Smooth muscle cell (in vitro differentiated cells): ENCODE results near the gene TMEM140. TPM values are rescaled to one million over a fixed set of nuclear protein-coding genes. Genes with fewer than 3 reads are reported as not detected.

Experiments used
- DNase-seq: peaks from one replicate; lab custom pipeline; 2025; ENCODE audit not compliant: unreplicated experiment; lab: John Stamatoyannopoulos, UW
- H2AFZ ChIP-seq: fragments of 200-600 bp; sonication (generic); 2 replicates; pipeline ENCODE4 v1.6.0; 2016; ENCODE audit warnings: antibody characterized with exemption, low read depth, mild to moderate bottlenecking
- H3F3A ChIP-seq: fragments of 200-600 bp; sonication (generic); 2 replicates; pipeline ENCODE4 v1.6.0; 2017; ENCODE audit warnings: antibody characterized with exemption, low read depth
- H3K27ac ChIP-seq: fragments of 200-600 bp; sonication (generic); 2 replicates; pipeline ENCODE4 v1.5.1; 2016; ENCODE audit warnings: low read depth, mild to moderate bottlenecking
- H3K27me3 ChIP-seq: fragments of 200-600 bp; sonication (generic); 2 replicates; pipeline ENCODE4 v1.6.1; 2016; ENCODE audit warnings: low read depth, mild to moderate bottlenecking
- H3K36me3 ChIP-seq: fragments of 200-600 bp; sonication (generic); 2 replicates; pipeline ENCODE4 v1.5.1; 2016; ENCODE audit warnings: low read depth
- H3K4me1 ChIP-seq: fragments of 200-600 bp; sonication (generic); 2 replicates; pipeline ENCODE4 v1.5.1; 2016; ENCODE audit warnings: low read depth
- H3K4me2 ChIP-seq: fragments of 200-600 bp; sonication (generic); 2 replicates; pipeline ENCODE4 v1.6.0; 2016; ENCODE audit warnings: mild to moderate bottlenecking
- H3K4me3 ChIP-seq: fragments of 200-600 bp; sonication (generic); 2 replicates; pipeline ENCODE4 v1.5.1; 2016; ENCODE audit warnings: mild to moderate bottlenecking
- H3K79me2 ChIP-seq: fragments of 200-600 bp; sonication (generic); 2 replicates; pipeline ENCODE4 v1.6.0; 2016; ENCODE audit warnings: low read depth, mild to moderate bottlenecking
- H3K9ac ChIP-seq: fragments of 200-600 bp; sonication (generic); 2 replicates; pipeline ENCODE4 v1.6.0; 2016; ENCODE audit warnings: low read depth
- H3K9me3 ChIP-seq: fragments of 200-600 bp; sonication (generic); replicated peaks from 2 replicates; pipeline ENCODE4 v1.5.1; 2016; ENCODE audit warnings: low read depth
- H4K20me1 ChIP-seq: fragments of 200-600 bp; sonication (generic); 2 replicates; pipeline ENCODE4 v1.6.0; 2016; ENCODE audit warnings: low read depth
- WGBS: methylation state at CpG from one replicate; pipeline ENCODE4 v1.1.7; 2016; ENCODE audit warnings: low lambda C conversion rate; 5-methylcytosine and 5-hydroxymethylcytosine counted together
- polyA plus RNA-seq: library from polyadenylated mRNA; unstranded; fragments of >200 nt; fragmentation: Nextera tagmentation; extraction: Ambion mirVana; gene quantifications from 2 replicates; pipeline ENCODE4 v1.2.1, GENCODE V29; 2016
- total RNA-seq: library from RNA; depleted of rRNA; stranded (reverse); fragments of >200 nt; gene quantifications from 2 replicates; pipeline ENCODE4 v1.2.3, GENCODE V29; 2014
- TF ChIP-seq, protein P1 (sequence below): fragments of 200-600 bp; sonication (generic); IDR thresholded peaks from 2 replicates; pipeline ENCODE4 v1.5.1; 2017; ENCODE audit warnings: borderline replicate concordance, mild to moderate bottlenecking, antibody characterized with exemption; ENCODE audit not compliant: insufficient read depth, poor library complexity, severe bottlenecking

The TMEM140 gene
- total RNA-seq (not detected in 2 replicates), polyA plus RNA-seq (5.6 and 5.8 TPM in 2 replicates)

DNA sequence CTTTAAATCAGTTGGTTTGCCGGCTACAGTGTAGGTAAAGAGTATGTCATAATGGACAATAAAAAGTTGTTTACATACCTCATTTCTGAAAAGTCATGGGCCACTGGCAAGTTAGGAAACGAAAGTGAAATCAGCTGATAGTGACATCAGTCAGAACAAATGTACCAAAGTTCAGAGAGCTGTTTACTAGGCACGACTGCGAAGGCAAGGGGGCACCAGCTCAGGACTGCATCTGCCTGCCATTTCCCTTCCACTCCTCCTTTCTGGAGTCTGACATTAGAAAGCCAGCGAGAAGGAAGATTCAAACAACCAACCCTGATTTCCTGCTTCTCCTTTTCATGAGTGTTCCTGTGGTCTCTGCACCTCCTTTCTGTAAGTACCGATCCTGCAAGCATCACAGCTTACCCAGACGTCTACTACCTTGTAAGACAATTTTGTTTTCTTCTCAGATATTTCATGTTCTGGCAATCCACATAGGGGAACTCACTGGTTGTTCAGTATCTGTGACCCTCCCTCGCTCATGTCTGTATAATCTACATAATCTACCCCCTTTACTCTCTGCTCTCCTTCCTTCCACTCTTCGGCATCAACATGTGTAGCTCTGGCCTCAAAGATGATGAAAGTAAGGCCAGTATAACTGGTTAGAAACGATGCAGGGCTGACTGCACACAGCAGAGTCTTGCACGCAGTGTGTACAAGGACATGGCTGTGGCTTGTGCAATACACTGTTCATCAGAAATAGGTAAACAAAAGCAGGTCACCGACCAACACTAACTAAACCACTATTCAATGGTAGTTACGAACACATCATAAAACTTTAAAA is at the start of gene TMEM140:
Gene TMEM140 (plus strand): TSS at position 174 of the 823 bp plus-strand sequence. CDS start 16,370 bp downstream, outside the sequence.
- no peak within 1 kb of the TSS for H3K27ac ChIP-seq
- no peaks in the 10 kb centered on the region for H3K4me1 ChIP-seq
- no peak within 1 kb of the TSS for H2AFZ ChIP-seq
- H3K79me2 ChIP-seq = no peaks in the 10 kb centered on the region
- H4K20me1 ChIP-seq = no peaks in the 10 kb centered on the region
- no peak within 1 kb of the TSS for H3K4me2 ChIP-seq
- no peaks in the 10 kb centered on the region for H3K27me3 ChIP-seq
- no peaks in the 10 kb centered on the region for H3F3A ChIP-seq
- H3K9ac ChIP-seq = no peak within 1 kb of the TSS
- H3K4me3 ChIP-seq = peak within 1 kb of the TSS; percentile 29
- whole genome bisulfite sequencing = 82% methylated on average over 13 of the region's 13 CpGs
- no peaks in the 10 kb centered on the region for H3K9me3 ChIP-seq
- H3K36me3 ChIP-seq = no peaks in the 10 kb centered on the region
- TF ChIP-seq, protein P1, sequence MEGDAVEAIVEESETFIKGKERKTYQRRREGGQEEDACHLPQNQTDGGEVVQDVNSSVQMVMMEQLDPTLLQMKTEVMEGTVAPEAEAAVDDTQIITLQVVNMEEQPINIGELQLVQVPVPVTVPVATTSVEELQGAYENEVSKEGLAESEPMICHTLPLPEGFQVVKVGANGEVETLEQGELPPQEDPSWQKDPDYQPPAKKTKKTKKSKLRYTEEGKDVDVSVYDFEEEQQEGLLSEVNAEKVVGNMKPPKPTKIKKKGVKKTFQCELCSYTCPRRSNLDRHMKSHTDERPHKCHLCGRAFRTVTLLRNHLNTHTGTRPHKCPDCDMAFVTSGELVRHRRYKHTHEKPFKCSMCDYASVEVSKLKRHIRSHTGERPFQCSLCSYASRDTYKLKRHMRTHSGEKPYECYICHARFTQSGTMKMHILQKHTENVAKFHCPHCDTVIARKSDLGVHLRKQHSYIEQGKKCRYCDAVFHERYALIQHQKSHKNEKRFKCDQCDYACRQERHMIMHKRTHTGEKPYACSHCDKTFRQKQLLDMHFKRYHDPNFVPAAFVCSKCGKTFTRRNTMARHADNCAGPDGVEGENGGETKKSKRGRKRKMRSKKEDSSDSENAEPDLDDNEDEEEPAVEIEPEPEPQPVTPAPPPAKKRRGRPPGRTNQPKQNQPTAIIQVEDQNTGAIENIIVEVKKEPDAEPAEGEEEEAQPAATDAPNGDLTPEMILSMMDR = no peak
- no peak for DNase-seq

DNA sequence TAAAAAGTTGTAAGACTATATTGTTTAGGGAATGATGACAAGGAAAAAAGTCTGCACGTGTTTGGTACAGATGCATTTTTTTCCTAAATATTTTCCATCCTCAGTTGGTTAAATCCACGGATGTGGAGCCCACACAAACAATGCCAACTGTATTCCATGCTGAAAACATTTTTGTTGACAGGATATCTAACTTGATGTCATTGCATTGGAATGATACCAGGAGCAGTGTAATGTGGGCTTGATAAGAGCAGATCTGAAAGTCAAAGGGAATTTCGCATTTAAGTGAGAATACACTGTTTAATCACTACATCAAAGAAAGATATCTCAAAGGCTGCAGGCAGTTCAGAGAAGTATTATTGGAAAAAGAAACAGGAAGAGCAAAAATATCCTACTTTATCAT is 49.5 kb upstream of the TMEM140 start:
- no peak overlapping the region for H3K9ac ChIP-seq
- no peak overlapping the region for H3K4me2 ChIP-seq
- H3K79me2 ChIP-seq = no peaks in the 10 kb centered on the region
- H3F3A ChIP-seq = no peaks in the 10 kb centered on the region
- TF ChIP-seq, protein P1 = no peak
- no peak for DNase-seq
- H3K27ac ChIP-seq = no peak overlapping the region
- H2AFZ ChIP-seq = no peak overlapping the region
- WGBS = 50% methylated on average over 3 of the region's 3 CpGs
- no peaks in the 10 kb centered on the region for H3K36me3 ChIP-seq
- no peaks in the 10 kb centered on the region for H4K20me1 ChIP-seq
- H3K4me1 ChIP-seq = no peaks in the 10 kb centered on the region
- no peaks in the 10 kb centered on the region for H3K9me3 ChIP-seq
- H3K4me3 ChIP-seq = no peak overlapping the region
- no peaks in the 10 kb centered on the region for H3K27me3 ChIP-seq

DNA sequence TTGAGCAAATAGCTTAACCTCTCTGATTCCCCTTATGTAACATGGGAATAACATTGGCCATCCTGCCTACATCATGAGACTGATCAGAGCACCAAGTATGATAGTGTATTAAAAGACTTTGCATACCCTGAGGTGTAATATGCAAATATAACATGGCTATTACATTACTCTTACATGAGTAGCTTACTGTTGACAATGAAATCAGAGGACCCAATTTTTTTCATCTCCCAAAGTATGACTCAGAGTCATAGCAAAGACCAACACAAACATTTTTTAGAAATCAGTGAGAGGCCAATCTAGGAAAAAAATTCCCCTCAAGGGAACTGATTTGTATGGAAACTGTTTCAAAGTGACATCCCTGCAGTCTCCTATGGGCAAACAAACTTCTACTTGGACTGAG is 47.0 kb upstream of the TMEM140 start:
- H3K27me3 ChIP-seq = no peaks in the 10 kb centered on the region
- H3K4me1 ChIP-seq = no peaks in the 10 kb centered on the region
- no peak overlapping the region for H3K9ac ChIP-seq
- no peak overlapping the region for H2AFZ ChIP-seq
- no peak overlapping the region for H3K4me3 ChIP-seq
- H3K27ac ChIP-seq = no peak overlapping the region
- H3K4me2 ChIP-seq = no peak overlapping the region
- H3K36me3 ChIP-seq = no peaks in the 10 kb centered on the region
- DNase-seq = no peak
- no peaks in the 10 kb centered on the region for H3F3A ChIP-seq
- H4K20me1 ChIP-seq = no peaks in the 10 kb centered on the region
- TF ChIP-seq, protein P1 = no peak
- no peaks in the 10 kb centered on the region for H3K79me2 ChIP-seq
- no peaks in the 10 kb centered on the region for H3K9me3 ChIP-seq

DNA sequence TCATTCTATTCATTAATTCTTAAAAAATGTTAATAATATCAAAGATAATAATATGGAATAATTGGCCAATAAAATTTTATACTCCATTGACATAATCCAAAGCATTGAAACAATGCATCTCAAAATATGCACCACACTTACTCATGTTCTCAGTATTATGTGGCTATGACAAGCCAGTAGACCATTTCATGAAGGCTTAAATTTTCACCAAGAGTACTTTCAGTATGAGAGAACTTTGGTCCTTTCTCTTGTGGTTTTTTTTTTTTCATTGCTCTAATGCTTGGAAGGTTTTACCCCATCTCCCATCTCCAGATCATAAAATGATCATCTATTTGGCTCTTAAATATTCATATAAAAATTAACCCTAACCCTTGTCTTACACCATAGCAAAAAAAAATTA is 45.5 kb upstream of the TMEM140 start:
- Histone ChIP-seq H3K27me3 (no peaks in the 10 kb centered on the region), H3K79me2 (no peaks in the 10 kb centered on the region), H3K27ac (no peak overlapping the region), H3K9me3 (no peaks in the 10 kb centered on the region), H3K4me1 (no peaks in the 10 kb centered on the region), H3K4me2 (no peak overlapping the region), H3F3A (no peaks in the 10 kb centered on the region), H2AFZ (no peak overlapping the region), H3K9ac (no peak overlapping the region), H3K36me3 (no peaks in the 10 kb centered on the region), H4K20me1 (no peaks in the 10 kb centered on the region), H3K4me3 (no peak overlapping the region)
- DNase-seq = no peak
- TF ChIP-seq, protein P1 = no peak
